ENCODE results near the gene LRRTM3. TPM values are rescaled to one million over a fixed set of nuclear protein-coding genes. Genes with fewer than 3 reads are reported as not detected.

LRRTM3 gene
- total RNA-seq, 1 donor from 2014 or later: not detected

DNA sequence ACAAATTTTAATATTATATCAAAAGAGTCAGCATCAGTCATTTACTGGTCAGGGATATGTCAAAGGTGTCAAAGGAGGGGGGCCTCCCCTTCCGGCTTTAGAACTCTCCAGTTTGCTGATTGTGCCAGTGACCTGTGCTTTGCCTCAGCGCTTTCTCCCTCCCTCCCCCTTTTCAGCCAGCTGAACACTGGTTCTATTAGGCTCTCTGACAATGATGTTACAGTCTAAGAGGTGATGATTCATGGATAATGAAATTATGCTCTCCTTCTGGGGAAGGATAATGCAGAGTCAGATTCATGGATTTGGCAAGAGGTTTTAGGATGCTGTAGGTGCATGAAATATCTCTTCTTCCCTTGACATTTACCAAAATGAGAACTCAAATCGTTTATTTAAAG, 6.1 kb downstream of the LRRTM3 start:
- intact Hi-C loops (cut with micrococcal nuclease): loop anchor here (5.0 to 10.0 kb wide), 3 partner anchors 373 to 845 kb away; no protein-coding TSS in a partner anchor

DNA sequence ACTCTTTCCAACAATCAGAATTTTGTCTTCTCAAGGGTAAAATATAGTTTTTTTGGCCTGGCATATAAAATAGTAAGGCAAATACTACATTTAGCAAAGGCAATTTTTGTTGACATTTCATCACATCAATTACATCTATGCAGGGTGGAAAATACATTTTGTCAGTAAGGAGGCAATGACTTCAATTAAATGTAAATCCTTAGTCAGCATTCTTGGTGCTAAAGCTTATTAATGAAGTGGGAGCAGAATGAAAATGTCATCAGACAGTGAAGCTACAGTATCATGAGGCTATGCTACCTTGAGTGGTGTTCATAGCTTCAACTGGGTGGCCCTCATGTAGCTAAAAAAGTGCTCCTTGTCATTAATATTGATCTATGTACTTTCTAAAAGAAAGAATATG, 8.9 kb downstream of the LRRTM3 start:
- intact Hi-C loops (cut with micrococcal nuclease): loop anchor here (5.0 to 10.0 kb wide), 3 partner anchors 370 to 843 kb away; no protein-coding TSS in a partner anchor

DNA sequence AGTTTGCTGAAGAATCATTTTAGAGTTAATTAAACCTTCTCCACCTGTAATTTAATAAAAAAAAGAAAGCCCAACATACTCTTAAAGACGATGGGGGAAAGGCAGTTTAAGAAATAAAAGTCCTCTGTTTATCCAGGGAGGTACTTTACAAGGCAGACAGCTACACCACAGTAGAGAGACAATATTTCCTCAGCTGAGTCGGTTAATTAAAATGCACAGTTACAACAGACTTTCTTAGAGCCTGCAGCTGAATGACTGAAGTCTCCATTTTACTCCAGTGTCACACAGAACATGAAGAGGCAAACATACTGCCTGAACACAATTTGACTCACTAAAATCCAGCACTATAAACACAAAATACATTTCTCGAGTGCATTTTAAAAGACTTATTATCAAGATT, 15.1 kb downstream of the LRRTM3 start:
- intact Hi-C loops (cut with micrococcal nuclease): no loop called here

DNA sequence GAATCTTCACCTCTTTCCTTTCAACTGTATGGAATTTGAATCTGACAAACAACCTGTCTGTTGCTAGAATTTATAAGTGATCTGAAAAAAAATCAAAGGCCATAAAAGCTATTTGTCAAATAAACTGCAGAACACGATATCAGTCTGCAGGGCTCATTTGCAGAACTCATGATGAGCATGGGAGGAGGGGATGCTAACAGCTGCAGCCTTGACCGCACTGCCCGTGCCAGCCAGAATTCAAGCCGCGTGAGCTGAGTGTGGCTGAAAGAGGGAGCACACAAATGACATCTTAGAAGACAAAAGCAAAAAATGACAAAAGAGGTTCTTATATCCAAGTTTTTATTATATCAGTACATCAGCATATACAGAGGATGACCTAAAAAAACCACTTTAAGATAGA, 15.7 kb downstream of the LRRTM3 start:
- intact Hi-C loops (cut with micrococcal nuclease): no loop called here

DNA sequence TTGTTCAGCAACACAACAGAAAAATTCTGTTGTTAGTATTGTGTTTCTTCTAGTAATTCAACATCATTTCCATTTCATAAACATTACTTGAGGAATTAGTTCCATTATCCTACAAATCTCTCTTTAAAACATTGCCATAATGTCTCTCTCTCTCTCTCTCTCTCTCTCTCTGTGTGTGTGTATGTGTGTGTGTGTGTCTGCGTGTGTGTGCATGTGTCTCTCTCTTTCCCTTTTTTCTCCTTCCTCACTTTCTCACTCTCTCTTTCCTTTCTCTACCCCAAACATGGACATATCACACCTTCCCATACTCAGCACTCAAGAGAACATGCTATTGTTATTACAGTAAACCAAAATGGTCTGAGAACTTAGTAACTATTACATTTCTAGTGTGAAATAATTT, 16.6 kb downstream of the LRRTM3 start:
- intact Hi-C loops (cut with micrococcal nuclease): no loop called here

DNA sequence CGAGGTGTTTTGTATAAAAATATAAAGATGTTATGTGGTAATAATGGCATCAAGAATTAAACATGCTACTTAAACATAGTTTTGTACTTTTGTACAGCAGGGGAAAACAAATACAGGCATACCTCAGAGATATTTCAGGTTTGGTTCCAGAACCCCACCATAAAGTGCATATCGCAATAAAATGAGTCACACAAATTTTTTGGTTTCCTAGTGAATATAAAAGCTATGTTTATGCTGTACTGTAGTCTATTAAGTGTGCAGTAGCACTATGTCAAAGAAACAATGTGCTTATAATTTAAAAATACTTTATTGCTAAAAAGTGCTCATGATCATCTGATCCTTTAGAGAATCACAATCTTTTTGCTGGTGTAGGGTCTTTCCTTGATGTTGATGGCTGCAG, 17.8 kb downstream of the LRRTM3 start:
- intact Hi-C loops (cut with micrococcal nuclease): no loop called here

DNA sequence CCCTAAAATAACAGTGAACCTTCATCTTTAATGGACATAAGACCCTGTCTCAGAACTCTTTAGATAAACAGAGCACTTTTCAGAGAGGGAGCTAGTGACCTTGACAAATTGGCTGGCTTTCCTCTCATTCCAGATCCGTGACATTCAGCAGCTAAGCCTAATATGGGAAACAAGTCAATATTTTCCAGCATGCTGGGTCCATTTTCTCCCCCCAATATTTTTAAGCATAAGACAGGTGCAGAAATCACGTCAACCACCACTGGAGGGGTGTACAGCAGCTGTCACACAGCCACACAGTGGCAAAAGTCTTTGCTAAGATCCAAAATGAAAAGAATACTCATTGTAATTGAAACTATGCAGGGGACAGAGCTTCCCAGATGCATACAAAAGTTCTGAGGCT, 26.1 kb downstream of the LRRTM3 start:
- intact Hi-C loops (cut with micrococcal nuclease): no loop called here

DNA sequence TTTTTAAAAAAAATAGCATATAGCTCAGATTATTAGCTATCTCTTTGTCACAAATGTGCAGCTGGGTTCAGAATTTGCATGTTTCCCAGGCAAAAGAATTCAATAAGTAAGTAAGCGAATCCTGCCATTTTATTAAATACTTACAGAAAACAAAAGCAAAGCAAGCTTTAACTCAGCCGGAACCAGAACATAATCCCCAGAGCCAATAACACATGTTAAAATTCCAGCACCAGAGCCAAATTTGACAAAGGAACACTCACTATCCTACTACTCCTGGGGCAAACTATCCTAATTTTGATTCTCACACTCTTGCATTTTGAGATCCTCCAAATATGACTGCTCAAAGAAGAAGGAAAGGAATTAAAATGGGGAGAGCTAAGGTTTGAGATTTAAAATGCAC, 32.6 kb downstream of the LRRTM3 start:
- intact Hi-C loops (cut with micrococcal nuclease): no loop called here

DNA sequence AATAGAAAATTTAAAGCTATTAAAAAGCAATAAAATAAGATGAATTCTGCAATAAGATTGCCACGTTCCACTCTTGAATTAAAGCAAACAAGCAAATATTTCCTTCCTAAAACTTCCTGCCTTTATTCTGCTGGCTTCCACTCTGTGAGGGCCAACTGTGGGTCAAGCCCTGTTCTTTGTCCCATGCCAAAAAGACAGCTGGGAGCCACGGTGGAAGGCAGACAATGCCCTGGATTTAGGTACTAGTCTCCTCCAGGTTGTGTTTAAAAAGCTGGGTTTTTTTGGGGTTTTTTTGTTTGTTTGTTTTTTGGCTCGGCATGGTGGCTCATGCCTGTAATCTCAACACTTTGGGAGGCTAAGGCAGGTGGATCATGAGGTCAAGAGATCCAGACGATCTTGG, 39.1 kb downstream of the LRRTM3 start:
- intact Hi-C loops (cut with micrococcal nuclease): no loop called here

DNA sequence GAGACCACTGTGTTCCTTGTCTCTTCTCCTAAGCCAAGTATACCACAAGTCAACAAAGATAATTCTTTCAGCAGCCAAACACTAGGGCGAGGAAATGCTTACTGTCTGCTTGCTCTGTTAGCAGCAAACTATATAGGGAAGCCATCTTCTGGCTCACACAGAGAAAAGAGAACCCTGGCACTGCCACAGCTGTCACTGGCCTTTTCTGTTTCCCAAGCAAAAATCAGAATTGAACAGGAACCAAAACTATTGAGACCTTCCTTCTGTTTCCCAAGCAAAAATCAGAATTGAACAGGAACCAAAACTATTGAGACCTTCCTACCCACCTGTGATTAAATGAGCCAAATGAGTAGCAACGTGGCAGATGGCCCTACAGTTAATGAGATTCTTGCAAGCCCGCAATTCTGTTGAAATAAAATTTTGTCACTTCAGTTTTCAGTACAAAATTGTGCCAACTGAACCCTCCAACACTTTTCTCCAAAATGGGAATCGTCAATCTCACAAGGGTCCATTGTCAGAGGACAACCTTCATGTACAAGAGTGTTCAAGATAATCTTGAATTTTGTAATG, 54.5 kb downstream of the LRRTM3 start:
- intact Hi-C loops (cut with micrococcal nuclease): no loop called here

DNA sequence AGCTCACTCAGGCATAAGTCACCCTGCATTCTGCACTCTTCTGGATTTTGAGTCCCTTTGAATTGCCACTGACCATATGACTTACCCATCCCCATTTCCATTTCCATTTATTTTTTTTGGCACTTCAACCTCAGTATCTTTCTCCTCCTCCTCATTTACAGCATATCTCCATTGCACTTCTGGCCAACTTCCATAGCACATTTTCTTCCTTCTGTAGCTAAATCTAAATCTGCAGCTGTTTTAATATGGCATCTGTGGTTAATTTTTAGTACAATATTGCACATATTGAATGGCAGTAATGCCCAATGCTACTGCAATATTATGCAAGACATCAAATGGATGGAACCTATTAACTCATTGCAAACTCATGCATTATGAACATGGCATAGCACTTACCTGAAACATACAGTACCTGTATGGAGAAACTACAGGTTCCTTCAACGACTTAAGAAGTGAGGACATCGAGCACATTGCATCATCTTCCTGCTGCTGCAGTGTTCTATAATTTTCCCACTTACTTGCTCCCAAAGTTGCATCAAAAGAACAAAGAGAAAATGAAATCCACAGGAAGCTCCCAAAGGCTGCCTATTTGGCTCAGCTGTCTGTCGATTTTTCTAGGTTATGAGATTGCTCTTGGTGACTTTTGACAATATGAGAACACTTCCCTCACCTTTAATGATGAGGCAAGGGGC, 55.7 kb downstream of the LRRTM3 start:
- intact Hi-C loops (cut with micrococcal nuclease): no loop called here

DNA sequence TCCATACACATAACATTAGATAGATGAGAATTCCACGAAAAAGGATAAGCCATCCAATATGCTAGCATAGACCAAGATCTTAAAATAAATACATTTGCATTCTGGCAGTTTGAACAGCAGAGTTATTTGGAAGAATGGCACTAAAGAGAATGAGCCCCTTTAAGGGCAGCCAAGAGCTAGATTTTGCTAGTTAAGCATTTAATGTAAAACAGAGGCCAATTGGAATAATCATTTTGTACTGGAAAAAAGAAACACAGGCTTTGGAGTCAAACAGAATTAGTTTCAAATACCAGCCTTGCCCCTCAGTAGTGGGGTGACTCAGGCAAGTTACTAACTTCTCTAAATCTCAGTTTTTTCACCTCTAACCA, 56.2 kb downstream of the LRRTM3 start:
- intact Hi-C loops (cut with micrococcal nuclease): no loop called here

DNA sequence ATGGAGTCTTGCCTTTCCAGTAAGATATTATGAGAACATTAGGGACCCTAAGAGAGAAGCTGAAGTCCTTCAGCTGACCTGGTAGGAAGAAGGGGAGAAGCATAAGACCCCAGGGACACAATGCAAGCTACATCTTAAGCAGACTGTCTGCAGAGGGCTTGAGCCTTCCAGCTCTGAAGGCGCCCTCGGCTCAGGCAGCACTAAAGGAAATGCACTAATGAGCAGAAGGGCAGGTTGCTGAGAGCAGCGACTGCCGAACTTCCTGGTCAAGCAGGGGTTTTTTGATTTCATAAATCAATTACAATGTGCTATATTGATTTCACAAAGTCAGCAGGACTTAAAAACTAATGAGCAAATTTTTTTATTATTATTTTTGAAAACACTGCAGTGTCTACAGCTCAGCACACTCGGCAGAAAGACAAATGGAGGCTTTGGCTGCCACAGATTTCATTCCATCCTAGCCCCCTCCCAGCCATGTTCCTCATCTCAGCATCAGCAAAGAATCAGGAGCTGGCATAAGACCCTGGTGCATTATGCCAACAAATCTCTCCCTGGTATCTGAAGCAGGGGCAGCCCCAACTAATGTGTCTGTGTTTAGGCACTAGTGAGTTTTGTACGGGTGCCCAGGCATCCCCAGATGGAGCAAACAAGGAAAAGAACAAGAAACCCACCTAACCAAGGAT, 57.1 kb downstream of the LRRTM3 start:
- intact Hi-C loops (cut with micrococcal nuclease): no loop called here

DNA sequence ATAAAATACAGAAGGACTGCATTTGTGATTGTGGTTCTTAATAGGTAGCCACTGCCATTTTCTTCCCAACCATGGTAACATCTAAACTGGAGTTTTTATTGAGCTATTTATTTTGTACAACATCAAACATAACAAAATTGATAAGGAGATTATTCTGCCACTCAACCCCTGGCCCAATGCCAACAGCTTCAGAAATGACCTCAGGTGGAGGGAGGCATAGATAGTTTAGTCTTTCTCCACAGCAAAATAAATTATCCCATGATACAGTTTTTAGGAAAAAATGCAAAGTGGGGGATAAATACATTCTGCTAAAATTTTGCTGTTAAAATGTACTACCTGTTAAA, 57.6 kb downstream of the LRRTM3 start:
- intact Hi-C loops (cut with micrococcal nuclease): no loop called here

DNA sequence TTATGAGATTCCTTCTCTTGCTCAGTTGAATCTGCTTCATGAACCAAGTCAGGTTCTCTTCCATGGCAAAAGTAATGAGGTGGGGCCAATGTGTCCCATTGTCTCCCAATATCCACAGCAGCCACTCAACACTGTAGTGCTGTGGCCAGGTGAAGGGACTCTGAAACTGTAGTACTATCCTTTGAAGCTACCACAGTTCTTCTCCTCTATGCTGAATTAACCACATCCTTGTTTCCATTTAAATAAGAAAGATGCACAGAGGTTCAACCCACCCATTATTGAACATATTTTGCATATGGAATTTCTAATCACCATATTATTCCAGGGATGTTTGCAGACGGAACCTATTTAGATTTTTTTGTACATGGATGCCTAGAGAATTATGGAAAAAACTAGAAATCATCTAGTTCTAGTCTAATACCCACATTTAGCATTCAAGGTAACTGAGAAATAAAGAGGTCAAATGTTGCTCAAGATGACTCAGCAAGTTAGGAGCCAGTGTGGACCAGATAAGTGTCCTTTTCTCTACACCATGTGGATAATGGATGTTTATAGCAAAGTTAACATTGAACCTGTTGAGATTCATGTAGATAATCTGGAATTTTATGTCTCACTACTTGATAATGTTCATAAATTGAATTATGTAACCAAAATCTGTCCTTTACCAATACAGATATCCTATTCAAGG, 64.5 kb downstream of the LRRTM3 start:
- intact Hi-C loops (cut with micrococcal nuclease): no loop called here

DNA sequence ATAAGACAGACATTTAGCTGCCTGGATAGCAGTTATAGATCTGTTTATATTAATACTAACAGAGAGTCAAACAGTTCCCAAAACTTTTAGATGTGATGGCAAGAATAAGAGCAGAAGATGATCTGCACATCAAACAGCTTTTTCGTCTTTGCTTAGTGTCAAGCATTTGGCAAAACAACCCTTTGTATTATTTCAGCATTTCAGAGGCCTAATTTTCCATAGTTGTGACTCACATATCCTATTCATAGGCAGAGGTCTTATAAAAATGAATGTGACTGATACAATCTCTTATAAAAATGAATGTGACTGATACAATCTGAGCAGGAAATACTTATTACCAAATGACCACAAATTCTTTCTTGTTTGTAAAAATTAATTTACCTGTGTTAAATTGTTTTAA, 71.2 kb downstream of the LRRTM3 start:
- intact Hi-C loops (cut with micrococcal nuclease): no loop called here

DNA sequence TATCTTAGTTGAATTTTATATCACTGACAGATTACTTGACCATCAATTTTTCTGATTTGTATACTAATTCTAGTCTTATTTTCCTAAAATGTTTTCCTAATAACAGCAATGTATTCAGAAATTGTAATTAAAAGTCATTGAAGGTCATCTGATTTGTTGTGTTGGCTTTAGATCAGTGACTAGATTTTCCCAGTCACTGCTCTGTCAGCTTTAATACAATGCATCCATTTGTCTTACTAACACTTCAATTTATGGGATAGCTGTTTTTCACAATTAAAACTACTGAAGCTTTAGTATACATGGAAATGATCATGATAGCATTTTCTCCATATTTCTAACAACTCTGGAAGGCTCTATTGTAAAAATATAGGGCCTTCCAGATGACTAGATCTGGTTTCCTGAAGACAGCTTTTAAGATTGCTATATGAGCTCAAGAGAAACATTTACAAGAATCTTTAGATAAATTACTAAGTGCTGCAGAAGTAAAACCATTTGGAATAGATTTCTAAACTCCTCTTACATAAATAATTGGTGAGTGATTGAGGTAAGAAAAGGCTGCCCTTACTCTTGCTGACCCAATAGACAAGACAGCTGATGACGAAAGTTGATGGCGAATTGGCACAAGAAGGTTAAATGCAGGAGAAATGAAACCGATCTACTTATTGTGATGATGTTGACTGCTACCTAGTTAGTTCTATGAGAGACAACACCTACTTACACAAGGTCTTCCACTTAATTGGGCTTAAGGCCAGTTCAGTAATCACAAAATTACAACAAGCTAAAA, 74.1 kb downstream of the LRRTM3 start:
- intact Hi-C loops (cut with micrococcal nuclease): no loop called here

DNA sequence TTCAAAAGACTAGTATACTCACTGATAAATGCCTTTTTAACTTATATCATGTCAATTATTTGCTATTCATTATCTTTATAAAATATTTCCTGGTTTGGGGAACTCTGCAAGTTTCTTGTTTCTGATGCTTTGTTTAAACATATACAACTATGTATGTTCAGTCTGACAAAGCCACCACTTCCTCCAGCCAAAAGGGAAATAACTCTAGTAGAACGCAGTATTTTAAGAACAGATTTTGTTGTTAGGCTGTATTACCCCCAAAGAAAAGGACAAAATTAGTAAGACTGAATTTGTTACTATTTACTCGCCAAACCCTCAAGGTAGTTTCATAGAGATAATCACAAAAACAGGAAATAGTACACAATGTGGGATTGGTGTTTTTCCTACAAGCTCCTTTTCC, 78.9 kb downstream of the LRRTM3 start:
- intact Hi-C loops (cut with micrococcal nuclease): no loop called here

DNA sequence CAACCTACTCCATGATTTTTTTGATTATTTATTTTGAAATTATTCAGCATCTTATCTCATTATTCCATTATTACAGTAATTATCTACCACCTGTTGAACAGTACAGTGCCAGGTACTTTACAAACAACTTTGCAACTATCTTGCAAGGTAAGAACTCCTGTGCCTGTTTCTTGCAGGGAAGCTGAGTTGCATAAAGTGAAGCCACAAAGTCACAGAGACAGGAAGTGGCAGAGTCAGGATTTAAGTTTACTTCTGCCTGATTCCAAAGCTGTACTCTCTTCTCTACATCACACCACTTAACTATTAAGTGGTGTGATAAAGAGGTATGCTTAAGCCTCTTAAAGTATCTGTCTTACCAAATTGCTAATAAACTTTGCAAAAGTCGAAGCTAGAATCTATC, 80.1 kb downstream of the LRRTM3 start:
- intact Hi-C loops (cut with micrococcal nuclease): no loop called here

DNA sequence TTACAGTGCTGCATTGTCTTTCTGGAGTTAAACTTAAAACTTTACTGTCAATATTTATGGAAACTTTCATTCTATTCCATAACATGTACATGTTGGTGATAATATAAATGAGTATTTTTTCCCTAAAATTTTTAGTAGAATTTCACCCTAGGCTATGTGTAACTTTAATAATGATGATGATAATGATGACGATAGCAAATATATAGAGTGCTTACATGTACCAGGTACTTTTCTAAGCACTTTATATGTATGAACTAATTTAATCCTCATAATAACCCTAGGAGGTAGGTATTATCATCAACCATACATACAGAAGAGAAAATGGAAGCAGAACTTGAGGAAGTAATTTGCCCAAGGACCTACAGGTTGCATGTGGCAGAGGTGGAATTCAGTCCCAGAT, 85.6 kb downstream of the LRRTM3 start:
- intact Hi-C loops (cut with micrococcal nuclease): no loop called here

DNA sequence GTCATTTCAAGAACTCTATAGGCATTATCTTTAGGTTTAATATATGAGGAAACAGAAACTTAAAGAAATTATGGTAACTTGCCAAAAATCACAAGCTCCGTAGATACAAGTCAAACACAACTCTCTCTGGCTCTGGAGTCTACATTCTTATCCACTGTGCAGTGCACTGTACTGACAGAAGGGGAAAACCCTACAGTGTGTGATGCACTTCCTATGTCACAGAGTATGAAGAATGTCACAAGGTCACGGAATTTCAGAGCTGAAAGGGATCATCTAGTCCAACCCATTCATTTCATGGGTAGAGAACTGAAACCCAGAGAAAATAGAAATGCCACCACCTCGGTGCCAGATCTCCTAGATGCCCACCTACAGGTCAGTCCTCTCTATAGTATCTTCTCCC, 86.1 kb downstream of the LRRTM3 start:
- intact Hi-C loops (cut with micrococcal nuclease): no loop called here

DNA sequence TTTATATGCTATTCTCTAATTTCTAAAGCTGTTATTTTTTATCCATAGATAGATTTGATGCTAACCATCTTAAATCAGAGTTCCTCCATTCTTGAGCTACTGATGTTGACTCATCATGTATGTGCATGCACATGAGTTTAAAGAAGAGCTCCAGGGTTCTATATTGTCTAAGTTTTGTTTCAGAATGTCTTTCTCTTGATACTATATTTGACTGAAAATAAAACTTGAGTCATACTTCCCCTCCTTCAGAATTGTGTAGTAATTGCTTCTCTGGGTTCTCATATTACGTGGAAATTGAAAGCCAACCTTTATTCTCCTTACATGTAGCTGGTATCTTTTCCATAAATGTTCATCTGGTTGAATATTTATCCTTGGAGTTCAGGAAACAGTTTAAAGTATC, 89.4 kb downstream of the LRRTM3 start:
- intact Hi-C loops (cut with micrococcal nuclease): no loop called here

Measured in T-helper 2 cell treated with Interferon-gamma antibody and Interleukin-4, amounts not matched to agents 100 ng/mL and 5 ng/mL, for 36 hours (primary cell).